A172 (cell line): ENCODE data around the gene MCF2L. TPM values are rescaled to one million over a fixed set of nuclear protein-coding genes. Genes with fewer than 3 reads are reported as not detected.

ENCODE experiments used
- DNase-seq: peaks from one replicate; pipeline ENCODE4 v3.0.0-alpha.2; 2015; ENCODE audit warnings: low spot score
- total RNA-seq: library from RNA; depleted of rRNA; stranded (reverse); fragments of >200 nt; shearing (Covaris generic); gene quantifications from 2 replicates; pipeline ENCODE4 v1.2.3, GENCODE V29; 2014

The MCF2L gene
- total RNA-seq, 1 experiment from 2014 or later = 12.4 TPM

GRCh38 chr13:112979406-112979902 lies 10.4 kb downstream of the MCF2L start:
- DNase-seq = no peak

GRCh38 chr13:112980434-112980833 lies 11.4 kb downstream of the MCF2L start:
- DNase-seq = no peak

GRCh38 chr13:112981451-112981850 lies 12.4 kb downstream of the MCF2L start:
- DNase-seq = no peak

DNA sequence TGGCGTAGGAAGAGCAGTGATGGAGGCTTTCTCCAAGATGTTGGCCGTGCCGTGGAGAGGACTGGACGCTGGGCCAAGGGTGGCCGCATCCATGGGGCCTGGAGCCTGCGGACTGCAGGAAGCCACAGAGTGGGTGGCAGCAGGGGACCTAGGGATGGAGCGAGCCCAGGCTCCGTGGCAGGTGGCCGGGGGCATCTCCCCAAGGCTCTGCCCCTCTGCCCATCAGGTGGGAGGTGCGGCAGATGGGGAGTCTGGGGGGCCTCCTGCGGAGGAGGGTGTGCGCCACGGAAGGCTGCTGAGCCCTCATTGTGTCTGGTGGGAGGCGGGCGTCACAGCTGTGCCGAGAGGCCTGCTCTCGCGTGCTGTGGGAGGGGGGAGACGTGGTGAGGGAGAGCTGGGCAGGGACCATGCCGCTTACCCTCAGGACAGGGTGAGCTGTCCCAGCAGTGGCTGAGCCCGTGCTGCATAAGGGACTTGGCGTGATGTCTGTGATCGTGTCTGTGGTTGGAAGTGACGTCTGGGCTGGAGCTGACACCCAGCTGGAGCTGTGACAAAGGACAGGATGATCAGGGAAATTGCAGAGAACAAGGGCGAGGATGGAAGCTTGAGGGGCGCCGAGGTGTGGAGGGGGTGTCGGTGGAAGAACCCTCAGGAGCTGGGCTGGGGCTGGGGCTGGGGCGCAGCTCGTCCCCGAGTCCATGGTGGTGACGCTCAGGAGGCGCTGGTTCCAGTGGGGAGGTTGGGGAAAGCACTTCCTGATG lies 13.4 kb downstream of the MCF2L start:
- DNase-seq = no peak

DNA sequence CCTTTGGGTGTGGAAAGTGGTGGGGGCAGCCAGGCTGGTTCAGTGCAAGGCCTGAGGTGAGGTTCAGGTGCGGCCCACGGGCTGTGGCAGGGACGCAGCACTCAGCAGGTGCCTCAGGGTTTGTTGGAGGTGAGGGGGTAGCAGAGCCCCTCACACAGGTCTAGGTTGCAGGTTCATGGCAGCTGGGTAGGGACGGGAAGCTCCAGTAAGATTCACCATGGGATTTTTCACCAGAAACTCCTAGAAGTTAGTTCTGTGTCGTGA lies 14.0 kb downstream of the MCF2L start:
- DNase-seq = no peak

- no peak for DNase-seq
Observed at GRCh38 chr13:112983428-112984196, 14.6 kb downstream of the MCF2L start.

DNA sequence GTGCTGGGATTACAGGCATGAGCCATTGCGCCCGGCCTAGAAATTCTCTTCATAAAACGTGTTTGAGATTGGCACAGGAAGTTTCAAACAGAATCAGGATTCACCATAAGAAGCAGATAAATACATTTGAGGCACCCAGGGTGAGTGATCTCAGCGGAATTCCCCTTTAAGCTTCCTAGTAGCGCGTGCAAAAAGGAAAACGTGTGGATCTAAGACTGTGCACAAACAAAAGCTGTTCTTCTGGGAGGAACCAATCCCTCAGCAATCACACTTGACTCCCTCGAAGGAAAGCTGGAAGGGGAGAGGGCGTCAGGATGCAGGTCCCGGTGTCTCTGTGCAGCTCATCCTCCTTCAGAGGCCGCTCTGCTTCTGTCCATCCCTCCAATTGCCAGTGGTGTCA lies 15.5 kb downstream of the MCF2L start:
- no peak for DNase-seq

DNA sequence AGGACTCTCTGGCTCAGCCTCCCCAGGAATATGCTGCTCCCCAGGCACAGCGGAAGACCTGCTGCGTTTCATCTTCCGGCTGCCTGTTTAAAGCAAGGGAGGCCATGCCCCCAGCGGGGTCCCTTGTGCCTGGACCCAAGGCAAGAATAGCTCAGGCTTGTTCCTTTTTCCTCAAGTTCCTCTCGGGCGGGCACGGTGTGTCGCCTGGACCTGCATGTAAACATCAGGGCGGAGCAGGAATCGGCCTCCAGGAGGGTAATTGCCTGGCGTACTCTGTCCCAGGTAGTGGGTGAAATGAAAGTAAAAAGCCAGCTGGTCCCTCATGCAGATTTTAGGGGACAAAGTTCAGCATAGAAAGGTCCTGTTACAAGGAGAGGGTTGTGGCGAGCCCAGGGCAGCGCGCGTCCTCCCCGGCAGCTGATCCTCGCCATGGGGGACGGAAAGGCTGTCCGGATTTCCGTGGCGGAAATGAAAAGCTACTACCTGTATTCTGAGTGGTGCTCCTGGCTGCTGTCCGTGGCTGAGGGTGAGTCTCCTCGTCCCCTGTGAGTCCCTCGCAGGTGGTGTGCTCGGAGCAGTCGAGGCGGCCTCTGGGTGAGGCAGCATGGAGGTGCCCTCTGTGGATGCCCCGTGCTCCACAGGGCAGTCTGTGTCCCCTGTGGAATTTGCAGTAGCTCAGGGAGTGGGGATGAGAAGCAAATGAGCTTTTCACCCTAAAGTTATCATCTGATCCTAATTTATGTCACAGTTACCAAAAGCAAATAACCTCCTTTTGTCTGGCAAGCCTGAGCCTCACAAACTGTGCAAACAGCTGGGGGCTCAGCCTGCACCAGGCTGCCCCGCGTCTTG lies 16.2 kb downstream of the MCF2L start:
- DNase-seq = no peak

- DNase-seq = no peak
Observed at GRCh38 chr13:112985803-112986408, 16.9 kb downstream of the MCF2L start.

- no peak for DNase-seq
Observed at GRCh38 chr13:112986470-112986869, 17.5 kb downstream of the MCF2L start.

GRCh38 chr13:112986946-112987681 lies 18.1 kb downstream of the MCF2L start:
- no peak for DNase-seq

GRCh38 chr13:112987682-112988024 lies 18.6 kb downstream of the MCF2L start:
- DNase-seq = no peak

DNA sequence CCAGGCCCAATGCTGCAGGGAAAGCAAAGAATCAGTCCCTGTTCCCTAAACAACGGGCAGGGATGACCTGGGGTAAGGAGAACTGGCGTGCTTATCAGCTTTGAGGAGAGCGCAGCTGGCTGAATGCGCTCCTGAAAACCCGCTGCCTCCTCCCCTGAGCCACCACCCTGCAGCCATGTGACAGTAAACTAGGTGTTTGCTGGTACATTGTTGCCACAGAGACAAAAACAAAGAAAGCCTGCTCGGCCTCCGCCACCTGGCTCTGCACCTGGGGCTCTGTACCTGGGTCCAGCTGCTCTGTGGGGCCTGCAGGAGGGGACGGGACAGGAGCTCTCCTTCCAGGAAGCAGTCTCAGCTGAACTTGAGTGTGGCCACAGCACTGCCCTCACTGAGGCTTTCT lies 21.8 kb downstream of the MCF2L start:
- no peak for DNase-seq

- no peak for DNase-seq
Observed at GRCh38 chr13:112991609-112992008, 22.6 kb downstream of the MCF2L start.

DNA sequence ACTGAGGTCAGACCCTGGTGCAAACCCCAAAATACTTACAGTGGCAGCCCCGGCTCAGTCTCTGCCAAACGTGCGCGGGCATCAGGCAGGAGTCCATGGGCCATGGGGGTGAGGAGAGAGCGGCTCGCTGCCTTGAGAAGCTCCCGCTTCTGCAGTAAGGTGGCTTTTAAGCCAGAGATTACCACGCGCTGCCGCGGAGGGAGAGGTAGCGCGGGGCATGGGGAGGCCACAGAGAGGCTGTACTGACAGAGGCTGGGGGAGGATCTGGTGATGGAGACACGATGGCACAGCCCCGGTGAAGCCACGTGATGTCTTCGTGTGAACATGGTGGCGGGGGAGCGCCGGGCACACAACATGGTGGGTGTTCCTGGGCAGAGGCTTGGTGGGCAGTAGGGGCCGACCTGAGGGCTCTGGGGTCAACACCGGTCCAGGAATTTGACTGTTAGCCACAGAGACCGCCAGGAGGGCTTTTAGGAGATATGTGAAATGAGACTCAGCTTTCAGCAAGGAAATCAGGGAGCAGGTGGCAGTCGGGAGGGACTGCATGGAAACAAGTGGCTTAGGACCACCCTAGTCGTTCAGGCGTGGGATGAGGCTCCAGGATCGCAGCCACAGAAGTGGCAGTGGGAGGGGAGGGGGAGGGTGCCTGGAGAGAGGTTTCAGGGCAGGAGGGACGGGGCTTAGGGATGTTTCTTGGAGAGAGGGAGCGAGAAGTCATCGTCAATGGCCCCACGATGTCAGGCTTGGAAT lies 24.1 kb downstream of the MCF2L start:
- DNase-seq = no peak

DNA sequence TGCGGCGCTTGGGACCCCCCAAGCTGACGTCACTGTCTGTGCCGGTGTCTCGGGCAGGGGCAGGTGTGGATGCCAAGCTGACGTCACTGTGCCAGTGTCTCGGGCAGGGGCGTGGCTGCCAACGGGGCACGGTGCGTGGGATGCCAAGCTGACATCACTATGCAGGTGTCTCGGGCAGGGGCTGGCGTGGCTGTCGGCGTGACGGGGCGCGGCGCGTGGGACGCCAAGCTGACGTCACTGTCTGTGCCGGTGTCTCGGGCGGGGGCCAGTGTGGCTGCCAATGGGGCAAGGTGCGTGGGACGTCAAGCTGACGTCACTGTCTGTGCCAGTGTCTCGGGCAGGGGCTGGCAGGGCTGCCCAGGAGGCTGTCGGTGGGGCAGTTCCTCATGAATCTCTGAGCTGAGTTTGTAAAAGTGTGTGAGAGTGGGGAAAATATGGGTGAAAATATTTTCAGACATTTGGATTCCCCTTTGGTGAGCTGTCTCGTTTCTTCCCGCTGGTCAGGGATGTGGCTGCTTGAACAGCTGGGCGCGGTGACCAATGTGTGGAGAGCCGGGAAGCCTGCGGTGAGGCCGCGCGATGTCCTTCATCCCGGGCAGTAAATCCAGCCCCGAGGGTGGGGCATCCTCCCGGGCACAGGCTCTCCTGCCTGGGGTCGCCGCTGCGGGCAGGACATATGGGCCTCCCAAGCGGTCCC lies 25.2 kb downstream of the MCF2L start:
- peak; percentile 74 for DNase-seq

- DNase-seq = no peak
Observed at GRCh38 chr13:112994781-112995355, 25.9 kb downstream of the MCF2L start.

- DNase-seq = no peak
Observed at GRCh38 chr13:112995395-112996191, 26.6 kb downstream of the MCF2L start.

GRCh38 chr13:112996671-112997091 lies 27.7 kb downstream of the MCF2L start:
- no peak for DNase-seq
